IMR-90 (cell line): ENCODE measurements around the gene NEFH. TPM values are rescaled to one million over a fixed set of nuclear protein-coding genes. Genes with fewer than 3 reads are reported as not detected.

Experiments
- ATAC-seq: fragments of 200-7000 bp; cut with Tn5 transposase; 2 replicates; pipeline ENCODE4 v1.9.1; 2020; ENCODE audit warnings: low read depth, mild to moderate bottlenecking, moderate library complexity
- BruUV-seq: library from RNA; stranded (reverse); fragments of 400-500 nt; replicated peaks from 2 replicates; lab custom pipeline; 2021; lab: Mats Ljungman, UMichigan
- CTCF ChIA-PET: fragments of 300-600 bp; formaldehyde crosslinking; extraction: SDS; loops from one replicate; lab custom pipeline; 2021; ENCODE audit warnings: antibody characterized with exemption; lab: Yijun Ruan, JAX
- POLR2A ChIA-PET: fragments of 300-600 bp; sonication (Branson Sonifier 250); formaldehyde crosslinking; loops from one replicate; lab custom pipeline; 2022; ENCODE audit warnings: antibody characterized with exemption; ENCODE audit not compliant: unreplicated experiment; lab: Charles Lee
- DNase-seq: peaks from one replicate; pipeline ENCODE4 v3.0.0; 2013
- H2AFZ ChIP-seq: replicated peaks from 2 replicates; pipeline ENCODE3; 2013; ENCODE audit warnings: low read length, mild to moderate bottlenecking; ENCODE audit not compliant: poor library complexity
- H2AK5ac ChIP-seq: 2 replicates; pipeline ENCODE4 v1.6.1; 2013; ENCODE audit warnings: low read depth, low read length, inconsistent platforms
- H2AK9ac ChIP-seq: replicated peaks from 2 replicates; pipeline ENCODE3; 2013; ENCODE audit warnings: mild to moderate bottlenecking, low read depth, low read length, moderate library complexity; ENCODE audit not compliant: poor library complexity
- H2BK120ac ChIP-seq: 2 replicates; pipeline ENCODE4 v1.6.1; 2013; ENCODE audit warnings: low read depth, low read length, inconsistent platforms
- H2BK15ac ChIP-seq: 3 replicates; pipeline ENCODE4 v1.6.1; 2013; ENCODE audit warnings: low read depth, low read length, inconsistent platforms
- H2BK20ac ChIP-seq: 2 replicates; pipeline ENCODE4 v1.6.1; 2013; ENCODE audit warnings: low read depth, mild to moderate bottlenecking, inconsistent platforms, low read length, moderate library complexity
- H2BK5ac ChIP-seq: 2 replicates; pipeline ENCODE4 v1.6.1; 2013; ENCODE audit warnings: mild to moderate bottlenecking, low read depth, low read length, inconsistent platforms; ENCODE audit not compliant: poor library complexity, severe bottlenecking
- H3K14ac ChIP-seq: replicated peaks from 2 replicates; pipeline ENCODE4 v1.6.1; 2013; ENCODE audit warnings: low read depth, low read length, inconsistent platforms
- H3K18ac ChIP-seq: 2 replicates; pipeline ENCODE4 v1.6.1; 2013; ENCODE audit warnings: low read depth, low read length, control low read depth
- H3K23ac ChIP-seq: 2 replicates; pipeline ENCODE4 v1.6.1; 2013; ENCODE audit warnings: low read depth, low read length, inconsistent platforms
- H3K27ac ChIP-seq: 2 replicates; pipeline ENCODE4 v1.5.1; 2013; ENCODE audit warnings: mild to moderate bottlenecking, control low read depth, low read length; ENCODE audit not compliant: insufficient read depth
- H3K27me3 ChIP-seq: 2 replicates; pipeline ENCODE4 v1.6.1; 2013; ENCODE audit warnings: low read length; ENCODE audit not compliant: control insufficient read depth, insufficient read depth
- H3K36me3 ChIP-seq: 2 replicates; pipeline ENCODE4 v1.6.1; 2013; ENCODE audit warnings: low read length, mixed read lengths; ENCODE audit not compliant: control insufficient read depth, insufficient read depth
- H3K4ac ChIP-seq: 2 replicates; pipeline ENCODE4 v1.6.1; 2013; ENCODE audit warnings: low read depth, low read length, inconsistent platforms
- H3K4me1 ChIP-seq: 2 replicates; pipeline ENCODE4 v1.6.1; 2013; ENCODE audit warnings: low read length, mixed read lengths; ENCODE audit not compliant: control insufficient read depth, insufficient read depth
- H3K4me2 ChIP-seq: 2 replicates; pipeline ENCODE4 v1.6.1; 2013; ENCODE audit warnings: low read depth, mild to moderate bottlenecking, control low read depth, low read length, moderate library complexity
- H3K4me3 ChIP-seq: 2 replicates; pipeline ENCODE4 v1.5.1; 2013; ENCODE audit warnings: low read depth, mild to moderate bottlenecking, control low read depth, low read length, moderate library complexity; ENCODE audit not compliant: insufficient read depth
- H3K56ac ChIP-seq: 2 replicates; pipeline ENCODE4 v1.6.1; 2013; ENCODE audit warnings: low read length, inconsistent platforms; ENCODE audit not compliant: insufficient read depth; ENCODE audit errors: extremely low read depth
- H3K79me1 ChIP-seq, 2 experiments: 2 replicates each; pipeline ENCODE4 v1.6.1; 2013; ENCODE audit warnings: low read length in 2 of 2, inconsistent platforms in 1 of 2, low read depth in 1 of 2
- H3K9ac ChIP-seq: 2 replicates; pipeline ENCODE4 v1.6.1; 2013; ENCODE audit warnings: low read depth, low read length, control low read depth
- H3K9me1 ChIP-seq: 2 replicates; pipeline ENCODE4 v1.6.1; 2013; ENCODE audit warnings: low read length, inconsistent platforms; ENCODE audit not compliant: insufficient read depth
- H3K9me3 ChIP-seq: 2 replicates; pipeline ENCODE4 v1.6.1; 2013; ENCODE audit warnings: low read length; ENCODE audit not compliant: control insufficient read depth, insufficient read depth
- H4K20me1 ChIP-seq: 2 replicates; pipeline ENCODE4 v1.6.1; 2013; ENCODE audit warnings: low read length, inconsistent platforms; ENCODE audit not compliant: insufficient read depth
- H4K5ac ChIP-seq: 2 replicates; pipeline ENCODE4 v1.6.1; 2013; ENCODE audit warnings: mild to moderate bottlenecking, low read depth, low read length, control low read depth
- H4K8ac ChIP-seq, 2 experiments: 2 replicates each; pipeline ENCODE4 v1.6.1; 2013; ENCODE audit warnings: low read depth in 2 of 2, low read length in 2 of 2, control low read depth in 1 of 2, inconsistent platforms in 1 of 2
- H4K91ac ChIP-seq: 2 replicates; pipeline ENCODE4 v1.6.1; 2013; ENCODE audit warnings: low read depth, low read length, inconsistent platforms; ENCODE audit not compliant: insufficient read depth
- BHLHE40 ChIP-seq: fragments of 150-350 bp; IDR thresholded peaks from 2 replicates; pipeline ENCODE4 v1.6.1; 2016; ENCODE audit warnings: mild to moderate bottlenecking, low read depth, low read length
- ELK1 ChIP-seq: fragments of 150-350 bp; IDR thresholded peaks from 2 replicates; pipeline ENCODE4 v1.6.1; 2016; ENCODE audit warnings: low read depth, mild to moderate bottlenecking, low read length, moderate library complexity, borderline replicate concordance
- FOS ChIP-seq: fragments of 150-350 bp; IDR thresholded peaks from 2 replicates; pipeline ENCODE4 v1.6.1; 2016; ENCODE audit warnings: low read depth, low read length
- MAFK ChIP-seq: IDR thresholded peaks from 2 replicates; pipeline ENCODE4 v1.6.1; 2012; ENCODE audit warnings: low read depth, low read length, improper control_type of control experiment
- MAZ ChIP-seq: IDR thresholded peaks from 2 replicates; pipeline ENCODE4 v1.6.1; 2012; ENCODE audit warnings: low read depth, mild to moderate bottlenecking, low read length, improper control_type of control experiment, moderate library complexity, borderline replicate concordance
- MXI1 ChIP-seq: IDR thresholded peaks from 2 replicates; pipeline ENCODE4 v1.6.1; 2012; ENCODE audit warnings: low read depth, mild to moderate bottlenecking, low read length, moderate library complexity, borderline replicate concordance
- NFE2L2 ChIP-seq: fragments of 150-350 bp; IDR thresholded peaks from 2 replicates; pipeline ENCODE4 v1.6.1; 2016; ENCODE audit warnings: low read depth, mild to moderate bottlenecking, low read length
- POLR2A ChIP-seq: IDR thresholded peaks from 2 replicates; pipeline ENCODE4 v1.6.1; 2012; ENCODE audit warnings: mild to moderate bottlenecking, low read depth, low read length
- RAD21 ChIP-seq: IDR thresholded peaks from 2 replicates; pipeline ENCODE4 v1.6.1; 2012; ENCODE audit warnings: low read length, improper control_type of control experiment
- RFX5 ChIP-seq: IDR thresholded peaks from 2 replicates; pipeline ENCODE4 v1.8.0; 2012; ENCODE audit warnings: low read depth, mild to moderate bottlenecking, low read length, moderate library complexity
- SMC3 ChIP-seq: fragments of 150-350 bp; IDR thresholded peaks from 2 replicates; pipeline ENCODE4 v1.6.1; 2016; ENCODE audit warnings: low read depth, mild to moderate bottlenecking, antibody characterized with exemption, low read length, moderate library complexity
- USF2 ChIP-seq: fragments of 150-350 bp; IDR thresholded peaks from 2 replicates; pipeline ENCODE4 v1.6.1; 2017; ENCODE audit warnings: mild to moderate bottlenecking, antibody characterized with exemption, low read length, low read depth
- WGBS, 2 experiments: methylation state at CpG; one replicate each; pipeline versions ENCODE4 v1.1.5 to v1.1.7; 2013; ENCODE audit warnings: missing lambda C conversion rate in 2 of 2; ENCODE audit not compliant: insufficient read length in 1 of 2; ENCODE audit errors: extremely low coverage in 2 of 2; 5-methylcytosine and 5-hydroxymethylcytosine counted together
- dilution Hi-C: fragments of 300-500 bp; cut with HindIII; formaldehyde crosslinking; loops from one replicate; pipeline ENCODE4 v1.14.3; 2018; ENCODE audit warnings: low sequenced_read_pairs; ENCODE audit not compliant: unreplicated experiment
- in situ Hi-C: fragments of 300-500 bp; cut with MboI; formaldehyde crosslinking; loops from 3 replicates; pipeline ENCODE4 v1.14.3; 2019; ENCODE audit warnings: low sequenced_read_pairs, inconsistent platforms, mixed read lengths
- intact Hi-C: fragments of 100-400 bp; cut with micrococcal nuclease; formaldehyde crosslinking; loops from 2 replicates; pipeline ENCODE4 v1.10.0; 2022
- polyA plus RNA-seq, 3 experiments: library from polyadenylated mRNA; depleted of rRNA; stranded (reverse); fragments of >200 nt; gene quantifications; 2 replicates each; pipeline ENCODE4 v1.2.3, GENCODE V29; 2012; ENCODE audit warnings: low replicate concordance in 1 of 3
- total RNA-seq: library from RNA; depleted of rRNA; stranded (reverse); fragments of >200 nt; gene quantifications from 2 replicates; pipeline ENCODE4 v1.2.3, GENCODE V29; 2012

The NEFH gene
- total and polyA plus RNA-seq, 2 of the 4 experiments (the other 2 are of a cell fraction) = 1.3 to 2.9 TPM

- BruUV-seq = no TSS peak
- H3K18ac ChIP-seq = no peak overlapping the region
- H3K79me1 ChIP-seq = no peaks in the 10 kb centered on the region
- no peak overlapping the region for H3K14ac ChIP-seq
- in situ Hi-C loops (no loop called here), intact Hi-C loops (no loop called here), dilution Hi-C loops (no loop called here)
- no peaks in the 10 kb centered on the region for H3K9me3 ChIP-seq
- H2BK5ac ChIP-seq = no peak overlapping the region
- DNase-seq = no peak
- no peak for TF ChIP-seq FOS
- no peak for TF ChIP-seq POLR2A
- no peak for TF ChIP-seq MAZ
- no peak for TF ChIP-seq NFE2L2
- TF ChIP-seq BHLHE40 = no peak
- no peak for TF ChIP-seq MXI1
- TF ChIP-seq RAD21 = no peak
- no peak for TF ChIP-seq SMC3
- TF ChIP-seq RFX5 = no peak
- TF ChIP-seq ELK1 = no peak
- TF ChIP-seq USF2 = no peak
- TF ChIP-seq MAFK = no peak
- no peak overlapping the region for H3K4ac ChIP-seq
- CTCF ChIA-PET = no interaction called here
- H3K27ac ChIP-seq = no peak overlapping the region
- no peak overlapping the region for H3K4me2 ChIP-seq
- no peaks in the 10 kb centered on the region; the same call in 1 of the 2 replicates for H4K20me1 ChIP-seq
- H3K56ac ChIP-seq = no peak overlapping the region
- H2AFZ ChIP-seq = no peak overlapping the region
- H3K9ac ChIP-seq = no peak overlapping the region
- no peak overlapping the region for H4K5ac ChIP-seq
- no peaks in the 10 kb centered on the region for H3K36me3 ChIP-seq
- no peak overlapping the region for H4K8ac ChIP-seq
- H3K9me1 ChIP-seq = no peaks in the 10 kb centered on the region
- H2BK20ac ChIP-seq = no peak overlapping the region
- H2AK9ac ChIP-seq = no peak overlapping the region
- H2BK15ac ChIP-seq = no peak overlapping the region
- H3K27me3 ChIP-seq = peaks cover 3% of the 10 kb centered on the region; the same call in 1 of the 2 replicates
- H3K23ac ChIP-seq = no peak overlapping the region
- H3K4me1 ChIP-seq = no peaks in the 10 kb centered on the region
- 80% methylated on average over 1 of the region's 5 CpGs; no CpG with 5 or more reads in 1 of the 2 experiments for WGBS, 2 experiments
- ATAC-seq = no peak
- H2AK5ac ChIP-seq = no peak overlapping the region
- H3K4me3 ChIP-seq = no peak overlapping the region
- POLR2A ChIA-PET = no interaction called here
- no peak overlapping the region for H2BK120ac ChIP-seq
- H4K91ac ChIP-seq = no peak overlapping the region
Observed at GRCh38 chr22:29461263-29461662, 18.8 kb upstream of the NEFH start.
